Adrenal gland (tissue), 5 donors: ENCODE data around the gene NUCB1.

Experiments
- CTCF ChIP-seq, 6 experiments: fragments of 450-650 bp in 4 of 6; fragments of 200-600 bp in 2 of 6; sonication (generic) in 1 of 6; IDR thresholded peaks; 1 replicate in 5 of 6; 2 replicates in 1 of 6; pipeline versions ENCODE4 v1.5.1 to v1.8.0; 2016 to 2021; ENCODE audit warnings: antibody characterized with exemption in 6 of 6, mild to moderate bottlenecking in 2 of 6, moderate library complexity in 1 of 6
- POLR2A ChIP-seq, 2 donors: fragments of 450-650 bp; IDR thresholded peaks; one replicate each; pipeline ENCODE4 v1.6.1; 2017; ENCODE audit warnings: antibody characterized with exemption in 2 of 2, mild to moderate bottlenecking in 2 of 2, moderate library complexity in 1 of 2
- donor health status: DM: no; HTN: no; CAD: no.

- no peak for TF ChIP-seq CTCF (IDR thresholded peaks at IDR 0.05)
- no peak for TF ChIP-seq POLR2A (IDR thresholded peaks at IDR 0.05)
These were observed 40.2 kb upstream of the NUCB1 start for GRCh38 chr19:48859711-48860572.
